ENCODE data around the gene DNAAF3. TPM values are rescaled to one million over a fixed set of nuclear protein-coding genes. Genes with fewer than 3 reads are reported as not detected.

The DNAAF3 gene
- total and polyA plus RNA-seq, 9 donors: 0.16 to 34.8 (median 1.0) TPM; not detected in 2

- intact Hi-C loops (cut with DNase I): no loop called here
- 66 to 71% (median 70%) methylated on average over 25 of the region's 25 CpGs for WGBS, 3 donors
- DNase-seq: no peak
- Histone ChIP-seq H3K9me3 (no peaks in the 10 kb centered on the region), H3K36me3 (no peaks in the 10 kb centered on the region), H3K4me3 (no peak overlapping the region), H3K27me3 (no peaks in the 10 kb centered on the region), H3K27ac (no peak overlapping the region), H3K4me1 (ENCODE audit: insufficient read depth) (no peaks in the 10 kb centered on the region)
- TF ChIP-seq EP300 (IDR thresholded peaks at IDR 0.05) (no peak), POLR2A (IDR thresholded peaks at IDR 0.05) (no peak)
Observed at GRCh38 chr19:55133639-55134444, 32.6 kb downstream of the DNAAF3 start.

- no peak for TF ChIP-seq EP300 (IDR thresholded peaks at IDR 0.05)
- no peak for TF ChIP-seq POLR2A (IDR thresholded peaks at IDR 0.05)
- TF ChIP-seq CTCF (IDR thresholded peaks at IDR 0.05): no peak
- 24 to 59% (median 46%) methylated on average over 14 of the region's 14 CpGs for WGBS, 3 donors
- no peaks in the 10 kb centered on the region for H3K27me3 ChIP-seq
Observed at GRCh38 chr19:55132453-55133129, 33.8 kb downstream of the DNAAF3 start.

GRCh38 chr19:55131421-55131820 lies 35.0 kb downstream of the DNAAF3 start:
- no peaks in the 10 kb centered on the region for H3K4me1 ChIP-seq (ENCODE audit: insufficient read depth)
- H3K9me3 ChIP-seq: no peaks in the 10 kb centered on the region
- TF ChIP-seq EP300 (IDR thresholded peaks at IDR 0.05): no peak
- TF ChIP-seq POLR2A (IDR thresholded peaks at IDR 0.05): no peak
- no peak for TF ChIP-seq CTCF (IDR thresholded peaks at IDR 0.05)
- H3K27ac ChIP-seq: no peak overlapping the region
- DNase-seq: no peak
- intact Hi-C loops (cut with DNase I): no loop called here
- no peak overlapping the region for H3K4me3 ChIP-seq
- 78 to 88% (median 84%) methylated on average over 16 of the region's 16 CpGs for WGBS, 3 donors
- no peaks in the 10 kb centered on the region for H3K36me3 ChIP-seq
- H3K27me3 ChIP-seq: no peaks in the 10 kb centered on the region

More at GRCh38 chr19:55132453-55133129, 33.8 kb downstream of the DNAAF3 start:
- Histone ChIP-seq H3K4me3 (no peak overlapping the region), H3K9me3 (no peaks in the 10 kb centered on the region), H3K4me1 (ENCODE audit: insufficient read depth) (no peaks in the 10 kb centered on the region), H3K27ac (no peak overlapping the region), H3K36me3 (no peaks in the 10 kb centered on the region)
- DNase-seq: no peak
- intact Hi-C loops (cut with DNase I): no loop called here

- 80 to 81% (median 80%) methylated on average over 14 of the region's 14 CpGs for WGBS, 3 donors
- no peak overlapping the region for H3K4me3 ChIP-seq
- intact Hi-C loops (cut with DNase I): loop anchor here in 2 of 4 donors (5.0 to 10.0 kb wide), 3 partner anchors 138 to 556 kb away; partner anchors contain the start of genes EPN1 (in 1 of the 2) and PPP6R1 (in 1 of the 2)
- TF ChIP-seq EP300 (IDR thresholded peaks at IDR 0.05) (no peak), CTCF (IDR thresholded peaks at IDR 0.05) (no peak), POLR2A (IDR thresholded peaks at IDR 0.05) (no peak)
- no peak for DNase-seq
- H3K36me3 ChIP-seq: no peaks in the 10 kb centered on the region
- H3K4me1 ChIP-seq (ENCODE audit: insufficient read depth): peaks cover 8% of the 10 kb centered on the region
- no peaks in the 10 kb centered on the region for H3K9me3 ChIP-seq
- H3K27me3 ChIP-seq: no peaks in the 10 kb centered on the region
- H3K27ac ChIP-seq: no peak overlapping the region
Observed at GRCh38 chr19:55119053-55119452, 47.4 kb downstream of the DNAAF3 start.
